Measurements from ENCODE around the gene VWA5B2.

The VWA5B2 gene

DNA sequence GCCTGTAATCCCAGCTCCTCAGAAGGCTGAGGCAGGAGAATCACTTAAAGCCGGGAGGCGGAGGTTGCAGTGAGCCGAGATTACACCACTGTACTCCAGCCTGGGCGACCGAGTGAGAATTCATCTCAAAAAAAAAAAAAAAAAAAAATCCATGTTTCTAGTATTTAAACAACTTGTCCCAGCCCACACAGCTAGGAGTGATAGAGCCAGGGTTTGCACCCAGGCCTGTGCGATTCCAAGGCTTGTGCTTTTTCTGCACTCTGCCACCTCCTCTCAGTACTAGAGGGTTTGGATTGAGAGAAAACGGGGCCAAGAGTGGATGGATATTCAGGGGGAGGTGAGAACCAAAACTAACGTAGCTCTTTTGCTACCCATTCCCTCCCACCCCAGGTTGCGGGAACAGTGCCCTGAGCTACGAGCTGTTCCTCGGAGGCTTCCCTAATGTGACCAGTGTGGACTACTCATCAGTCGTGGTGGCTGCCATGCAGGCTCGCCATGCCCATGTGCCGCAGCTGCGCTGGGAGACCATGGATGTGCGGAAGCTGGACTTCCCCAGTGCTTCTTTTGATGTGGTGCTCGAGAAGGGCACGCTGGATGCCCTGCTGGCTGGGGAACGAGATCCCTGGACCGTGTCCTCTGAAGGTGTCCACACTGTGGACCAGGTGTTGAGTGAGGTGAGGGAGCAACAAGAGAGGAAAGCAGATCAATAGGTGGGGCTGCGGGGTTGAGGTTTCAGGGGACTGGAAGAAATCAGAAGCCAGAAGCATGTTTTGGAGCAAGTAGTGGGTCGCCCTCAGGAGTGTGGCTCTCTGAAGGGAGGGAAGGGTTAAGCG lies 27.9 kb downstream of the VWA5B2 start:
- Histone ChIP-seq H3K36me3 (ENCODE audit: control insufficient read depth, insufficient read depth, low read length) (no peaks in the 10 kb centered on the region), H3K27me3 (replicated peaks; ENCODE audit: control insufficient read depth, insufficient read depth, low read length) (no peaks in the 10 kb centered on the region), H3K4me3 (replicated peaks; ENCODE audit: low read depth, low read length) (no peak overlapping the region)
- no peak for DNase-seq (ENCODE audit: extremely low read depth, insufficient read length)
- TF ChIP-seq CTCF (IDR thresholded peaks at IDR 0.05; ENCODE audit: insufficient read depth, low read length, poor library complexity, severe bottlenecking), result no peak

DNA sequence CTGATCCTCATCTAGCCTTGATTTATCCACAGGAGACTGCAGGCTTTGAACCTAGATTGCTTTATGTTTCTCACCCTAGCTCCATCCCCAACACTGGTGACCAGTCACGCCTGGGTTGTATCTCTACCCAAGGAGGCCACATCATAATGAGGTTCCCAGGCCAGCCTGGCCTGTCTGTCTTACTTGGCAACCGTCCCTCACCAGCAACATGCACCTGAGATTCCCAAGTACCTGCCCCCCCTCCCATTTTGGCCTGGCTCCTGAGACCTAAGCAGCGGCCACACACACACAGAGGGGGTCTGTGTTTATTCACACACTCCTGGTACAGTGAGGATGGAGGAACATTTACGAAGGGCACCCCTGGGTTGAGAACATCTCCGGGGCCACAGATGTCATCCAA lies 29.5 kb downstream of the VWA5B2 start:
- Histone ChIP-seq H3K4me3 (replicated peaks; ENCODE audit: low read depth, low read length) (no peak overlapping the region), H3K27me3 (replicated peaks; ENCODE audit: control insufficient read depth, insufficient read depth, low read length) (peaks cover 3% of the 10 kb centered on the region; the same call in 1 of the 2 replicates), H3K36me3 (ENCODE audit: control insufficient read depth, insufficient read depth, low read length) (no peaks in the 10 kb centered on the region)
- no peak for DNase-seq (ENCODE audit: extremely low read depth, insufficient read length)
- TF ChIP-seq CTCF (IDR thresholded peaks at IDR 0.05; ENCODE audit: insufficient read depth, low read length, poor library complexity, severe bottlenecking), result no peak

DNA sequence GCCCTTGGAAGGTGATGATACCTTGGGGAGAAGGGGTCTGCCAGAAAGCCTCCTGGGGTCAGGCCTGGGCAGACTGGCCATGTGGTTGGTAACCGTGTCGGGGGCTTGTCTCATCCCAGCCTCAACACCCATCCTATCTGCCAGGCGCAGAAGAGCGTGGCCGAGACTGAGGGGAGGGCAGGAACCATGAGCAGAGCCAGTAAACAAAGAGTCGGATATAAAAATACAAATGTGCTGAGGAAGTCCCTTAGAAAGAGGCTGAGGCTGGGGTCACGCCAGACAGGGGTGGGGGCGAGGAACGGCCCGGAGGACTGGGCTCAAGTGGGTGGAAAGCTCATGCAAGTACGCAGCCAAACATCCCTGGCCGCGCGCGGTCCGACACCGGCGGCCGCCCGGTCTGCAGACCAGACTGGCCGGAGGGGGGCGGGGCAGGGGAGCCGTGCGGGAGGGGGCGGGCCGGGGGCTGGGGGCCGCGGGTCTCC lies 30.1 kb downstream of the VWA5B2 start:
- DNase-seq (ENCODE audit: extremely low read depth, insufficient read length), result no peak
- no peak for TF ChIP-seq CTCF (IDR thresholded peaks at IDR 0.05; ENCODE audit: insufficient read depth, low read length, poor library complexity, severe bottlenecking)
- Histone ChIP-seq H3K36me3 (ENCODE audit: control insufficient read depth, insufficient read depth, low read length) (no peaks in the 10 kb centered on the region), H3K4me3 (replicated peaks; ENCODE audit: low read depth, low read length) (no peak overlapping the region), H3K27me3 (replicated peaks; ENCODE audit: control insufficient read depth, insufficient read depth, low read length) (peaks cover 3% of the 10 kb centered on the region; the same call in 1 of the 2 replicates)

DNA sequence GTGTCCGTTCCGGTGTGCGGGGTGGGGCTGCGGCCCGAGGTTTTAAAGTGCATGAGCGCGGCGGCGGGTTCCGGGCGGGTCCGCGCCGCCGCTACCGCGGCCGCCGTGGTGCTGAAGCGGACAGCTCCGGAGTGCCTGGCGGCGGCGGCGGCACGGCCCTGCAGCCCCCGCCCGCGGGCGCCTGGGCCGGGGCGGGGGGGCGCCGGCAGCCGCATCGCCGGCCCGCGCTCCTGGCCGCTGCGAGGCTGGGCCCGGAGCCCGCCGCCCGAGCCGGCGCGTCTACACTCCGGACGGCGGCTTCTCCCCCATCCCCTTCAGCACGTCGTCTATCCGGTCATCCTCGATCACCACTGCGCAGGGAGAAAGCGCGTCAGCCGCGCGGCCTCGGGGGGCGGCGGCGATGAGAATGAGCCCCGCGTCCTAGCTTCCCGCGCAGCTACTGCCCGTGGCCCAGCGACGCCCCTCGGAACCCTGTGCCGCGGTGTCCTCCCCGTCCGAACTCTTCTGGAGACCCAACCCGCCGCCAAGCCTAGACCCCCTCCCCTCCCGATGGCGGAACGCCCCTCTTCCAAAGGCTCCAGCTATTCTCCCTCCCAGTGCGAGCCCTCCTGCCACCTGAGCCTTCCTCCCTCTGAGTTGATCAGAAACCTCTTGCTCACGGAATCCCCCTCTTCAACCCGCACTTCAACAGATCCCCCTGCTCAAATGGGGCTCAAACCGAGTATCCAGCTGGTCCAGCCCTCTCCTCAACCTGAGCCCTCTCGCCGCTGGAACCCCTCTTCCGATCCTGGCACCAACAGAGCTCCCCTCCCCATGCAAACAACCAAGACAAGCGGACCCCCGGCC lies 30.7 kb downstream of the VWA5B2 start:
- no peak for DNase-seq (ENCODE audit: extremely low read depth, insufficient read length)
- H3K27me3 ChIP-seq (replicated peaks; ENCODE audit: control insufficient read depth, insufficient read depth, low read length), result peaks cover 3% of the 10 kb centered on the region; the same call in 1 of the 2 replicates
- no peak for TF ChIP-seq CTCF (IDR thresholded peaks at IDR 0.05; ENCODE audit: insufficient read depth, low read length, poor library complexity, severe bottlenecking)
- no peak overlapping the region for H3K4me3 ChIP-seq (replicated peaks; ENCODE audit: low read depth, low read length)
- H3K36me3 ChIP-seq (ENCODE audit: control insufficient read depth, insufficient read depth, low read length), result no peaks in the 10 kb centered on the region

GRCh38 chr3:184260724-184261269 lies 31.4 kb downstream of the VWA5B2 start:
- no peak for DNase-seq (ENCODE audit: extremely low read depth, insufficient read length)
- Histone ChIP-seq H3K4me3 (replicated peaks; ENCODE audit: low read depth, low read length) (peak overlapping the region; percentile 45), H3K27me3 (replicated peaks; ENCODE audit: control insufficient read depth, insufficient read depth, low read length) (peaks cover 3% of the 10 kb centered on the region; the same call in 1 of the 2 replicates), H3K36me3 (ENCODE audit: control insufficient read depth, insufficient read depth, low read length) (no peaks in the 10 kb centered on the region)
- TF ChIP-seq CTCF (IDR thresholded peaks at IDR 0.05; ENCODE audit: insufficient read depth, low read length, poor library complexity, severe bottlenecking), result no peak

Measured in GM06990 (cell line).